Uterus (tissue), 2 donors: ENCODE results near the gene GOLGA6L7.
"Not testable (repeated sequence)": the region's sequence is repeated elsewhere in the genome, so short reads cannot be mapped to it uniquely, and the experiment has no call there.

Experiments used
- CTCF ChIP-seq, 4 experiments: fragments of 200-600 bp in 2 of 4; fragments of 450-650 bp in 2 of 4; sonication (generic) in 2 of 4; IDR thresholded peaks; one replicate each; pipeline ENCODE4 v1.5.1; 2016 to 2019; ENCODE audit warnings: antibody characterized with exemption in 4 of 4, mild to moderate bottlenecking in 2 of 4, moderate library complexity in 1 of 4
- POLR2A ChIP-seq, 2 donors: fragments of 450-650 bp; IDR thresholded peaks; one replicate each; pipeline ENCODE4 v1.6.1; 2016; ENCODE audit warnings: antibody characterized with exemption in 2 of 2, mild to moderate bottlenecking in 1 of 2, moderate library complexity in 1 of 2

- TF ChIP-seq CTCF, POLR2A (IDR thresholded peaks at IDR 0.05): not testable (repeated sequence)
Measured at GRCh38 chr15:28811852-28812550, 36.4 kb downstream of the GOLGA6L7 start.
